ENCODE data around the gene HYAL1. TPM values are rescaled to one million over a fixed set of nuclear protein-coding genes. Genes with fewer than 3 reads are reported as not detected.
"Not testable (repeated sequence)": the region's sequence is repeated elsewhere in the genome, so short reads cannot be mapped to it uniquely, and the experiment has no call there.

The HYAL1 gene
- total RNA-seq, 1 experiment from 2014 or later = 1.5 TPM

- no TSS peak for BruUV-seq (replicated peaks)
- CTCF ChIA-PET = no interaction called here
- Mint-ChIP-seq H3K27me3 (ENCODE audit: unreplicated experiment) (no peaks in the 10 kb centered on the region), H3K4me1 (ENCODE audit: low read depth, unreplicated experiment) (peaks cover 9% of the 10 kb centered on the region), H3K4me3 (ENCODE audit: low read depth, unreplicated experiment) (no peak overlapping the region), H3K9me3 (ENCODE audit: low read depth, unreplicated experiment) (no peaks in the 10 kb centered on the region), H3K27ac (ENCODE audit: unreplicated experiment) (no peak overlapping the region), H3K36me3 (ENCODE audit: insufficient read depth, unreplicated experiment) (peaks cover 37% of the 10 kb centered on the region)
- TF ChIP-seq CTCF (IDR thresholded peaks at IDR 0.05; ENCODE audit: unreplicated experiment) = no peak
- DNase-seq = no peak
- intact Hi-C loops (cut with micrococcal nuclease; ENCODE audit: unreplicated experiment) = no loop called here
Measured at GRCh38 chr3:50287262-50287661, 16.1 kb downstream of the HYAL1 start.

- intact Hi-C loops (cut with micrococcal nuclease; ENCODE audit: unreplicated experiment) = no loop called here
- H3K9me3 Mint-ChIP-seq (ENCODE audit: low read depth, unreplicated experiment) = no peaks in the 10 kb centered on the region
- DNase-seq = no peak
- no peak overlapping the region for H3K27ac Mint-ChIP-seq (ENCODE audit: unreplicated experiment)
- H3K27me3 Mint-ChIP-seq (ENCODE audit: unreplicated experiment) = no peaks in the 10 kb centered on the region
- CTCF ChIA-PET = no interaction called here
- BruUV-seq (replicated peaks) = no TSS peak
- peaks cover 30% of the 10 kb centered on the region for H3K36me3 Mint-ChIP-seq (ENCODE audit: insufficient read depth, unreplicated experiment)
- H3K4me3 Mint-ChIP-seq (ENCODE audit: low read depth, unreplicated experiment) = no peak overlapping the region
- peaks cover 8% of the 10 kb centered on the region for H3K4me1 Mint-ChIP-seq (ENCODE audit: low read depth, unreplicated experiment)
- no peak for TF ChIP-seq CTCF (IDR thresholded peaks at IDR 0.05; ENCODE audit: unreplicated experiment)
Measured at GRCh38 chr3:50286322-50287227, 16.8 kb downstream of the HYAL1 start.

- DNase-seq; BruUV-seq (replicated peaks); H3K4me3 Mint-ChIP-seq (ENCODE audit: low read depth, unreplicated experiment); H3K27me3 Mint-ChIP-seq (ENCODE audit: unreplicated experiment); H3K9me3 Mint-ChIP-seq (ENCODE audit: low read depth, unreplicated experiment); H3K4me1 Mint-ChIP-seq (ENCODE audit: low read depth, unreplicated experiment); H3K27ac Mint-ChIP-seq (ENCODE audit: unreplicated experiment); intact Hi-C loops (cut with micrococcal nuclease; ENCODE audit: unreplicated experiment): not testable (repeated sequence)
- H3K36me3 Mint-ChIP-seq (ENCODE audit: insufficient read depth, unreplicated experiment) = peaks cover 20% of the 10 kb centered on the region
- CTCF ChIA-PET = interaction anchor here (0.6 kb wide), 1 partner anchor 1625 kb away, joined by 6 read pairs; no protein-coding TSS in a partner anchor
Measured at GRCh38 chr3:50284121-50284520, 19.3 kb downstream of the HYAL1 start.

- intact Hi-C loops (cut with micrococcal nuclease; ENCODE audit: unreplicated experiment) = loop anchor here (10.0 kb wide), 1 partner anchor 45 kb away; the partner anchor contains the start of genes HYAL2 and TUSC2
- BruUV-seq (replicated peaks) = no TSS peak
- Mint-ChIP-seq H3K27me3 (ENCODE audit: unreplicated experiment) (no peaks in the 10 kb centered on the region), H3K36me3 (ENCODE audit: insufficient read depth, unreplicated experiment) (peaks cover 16% of the 10 kb centered on the region), H3K9me3 (ENCODE audit: low read depth, unreplicated experiment) (no peaks in the 10 kb centered on the region), H3K4me1 (ENCODE audit: low read depth, unreplicated experiment) (no peaks in the 10 kb centered on the region), H3K27ac (ENCODE audit: unreplicated experiment) (no peak overlapping the region), H3K4me3 (ENCODE audit: low read depth, unreplicated experiment) (no peak overlapping the region)
- no peak for TF ChIP-seq CTCF (IDR thresholded peaks at IDR 0.05; ENCODE audit: unreplicated experiment)
- no peak for DNase-seq
- CTCF ChIA-PET = interaction anchor here (1.1 kb wide), 1 partner anchor 58 kb away, joined by 3 read pairs; no protein-coding TSS in a partner anchor
Measured at GRCh38 chr3:50279255-50280016, 23.9 kb downstream of the HYAL1 start.
